ENCODE measurements around the gene PMM1. TPM values are rescaled to one million over a fixed set of nuclear protein-coding genes. Genes with fewer than 3 reads are reported as not detected.
"Not testable (repeated sequence)": the region's sequence is repeated elsewhere in the genome, so short reads cannot be mapped to it uniquely, and the experiment has no call there.

Gene PMM1
- total and polyA plus RNA-seq, 4 experiments from 2014 or later: 31.7 to 45.7 (median 32.5) TPM

GRCh38 chr22:41575533-41575932, 14.1 kb downstream of the PMM1 start:
- Histone ChIP-seq H3K27me3 (ENCODE audit: insufficient read depth, low read length) (no peaks in the 10 kb centered on the region), H3K9me3 (ENCODE audit: control insufficient read depth in 1 of 2, low read length in 2 of 2) (no peaks in the 10 kb centered on the region), H3K4me3 (ENCODE audit: low read length in 2 of 2) (no peak overlapping the region), H3K36me3 (ENCODE audit: insufficient read depth, low read length) (peaks cover 11% of the 10 kb centered on the region), H3K4me1 (ENCODE audit: insufficient read depth, low read length) (no peaks in the 10 kb centered on the region), H3K27ac (ENCODE audit: low read depth, low read length) (no peak overlapping the region)
- intact Hi-C loops (cut with micrococcal nuclease): no loop called here
- Mint-ChIP-seq H3K27ac (no peak overlapping the region), H3K4me1 (no peaks in the 10 kb centered on the region), H3K4me3 (no peak overlapping the region), H3K36me3 (peaks cover 4 to 33% of the 10 kb centered on the region in 2 donors), H3K27me3 (no peaks in the 10 kb centered on the region), H3K9me3 (no peaks in the 10 kb centered on the region)
- no peak for DNase-seq
- ChIA-PET CTCF (ENCODE audit: partially characterized antibody) (no interaction called here), POLR2A (ENCODE audit: partially characterized antibody) (no interaction called here)

- ChIA-PET POLR2A (ENCODE audit: partially characterized antibody) (no interaction called here), CTCF (ENCODE audit: partially characterized antibody) (interaction anchor here (1.3 kb wide), 1 partner anchor 23 kb away, joined by 3 read pairs; no protein-coding TSS in a partner anchor)
- DNase-seq: no peak
- Mint-ChIP-seq H3K36me3 (peaks cover 4 to 27% of the 10 kb centered on the region in 2 donors), H3K4me1 (no peaks in the 10 kb centered on the region), H3K27ac (no peak overlapping the region), H3K27me3 (no peaks in the 10 kb centered on the region), H3K4me3 (no peak overlapping the region), H3K9me3 (no peaks in the 10 kb centered on the region)
- no peaks in the 10 kb centered on the region for H3K4me1 ChIP-seq (ENCODE audit: insufficient read depth, low read length)
- peaks cover 11% of the 10 kb centered on the region for H3K36me3 ChIP-seq (ENCODE audit: insufficient read depth, low read length)
- H3K27ac ChIP-seq (ENCODE audit: low read depth, low read length): no peak overlapping the region
- intact Hi-C loops (cut with micrococcal nuclease): no loop called here
- H3K4me3 ChIP-seq (ENCODE audit: low read length in 2 of 2): no peak overlapping the region
- H3K9me3 ChIP-seq (ENCODE audit: control insufficient read depth in 1 of 2, low read length in 2 of 2): no peaks in the 10 kb centered on the region
- no peaks in the 10 kb centered on the region for H3K27me3 ChIP-seq (ENCODE audit: insufficient read depth, low read length)
Measured at GRCh38 chr22:41574847-41575381, 14.7 kb downstream of the PMM1 start.

- CTCF ChIA-PET (ENCODE audit: partially characterized antibody): interaction anchor here (1.3 kb wide), 1 partner anchor 24 kb away, joined by 3 read pairs; no protein-coding TSS in a partner anchor
- no peak overlapping the region for H3K27ac Mint-ChIP-seq
- Histone ChIP-seq H3K4me1 (ENCODE audit: insufficient read depth, low read length) (no peaks in the 10 kb centered on the region), H3K9me3 (ENCODE audit: control insufficient read depth in 1 of 2, low read length in 2 of 2) (no peaks in the 10 kb centered on the region), H3K27me3 (ENCODE audit: insufficient read depth, low read length) (no peaks in the 10 kb centered on the region), H3K4me3 (ENCODE audit: low read length in 2 of 2) (no peak overlapping the region), H3K36me3 (ENCODE audit: insufficient read depth, low read length) (peaks cover 11% of the 10 kb centered on the region), H3K27ac (ENCODE audit: low read depth, low read length) (no peak overlapping the region)
- peaks cover 4 to 22% of the 10 kb centered on the region in 2 donors for H3K36me3 Mint-ChIP-seq
- no peaks in the 10 kb centered on the region for H3K9me3 Mint-ChIP-seq
- intact Hi-C loops (cut with micrococcal nuclease): no loop called here
- H3K4me1 Mint-ChIP-seq: no peaks in the 10 kb centered on the region
- no peaks in the 10 kb centered on the region for H3K27me3 Mint-ChIP-seq
- DNase-seq: no peak
- no peak overlapping the region for H3K4me3 Mint-ChIP-seq
- POLR2A ChIA-PET (ENCODE audit: partially characterized antibody): no interaction called here
Measured at GRCh38 chr22:41573677-41574076, 16.0 kb downstream of the PMM1 start.

- H3K9me3 Mint-ChIP-seq; POLR2A ChIA-PET (ENCODE audit: partially characterized antibody); H3K27me3 Mint-ChIP-seq; H3K4me3 ChIP-seq (ENCODE audit: low read length in 2 of 2); H3K4me1 Mint-ChIP-seq; H3K27me3 ChIP-seq (ENCODE audit: insufficient read depth, low read length); DNase-seq; H3K9me3 ChIP-seq (ENCODE audit: control insufficient read depth in 1 of 2, low read length in 2 of 2); intact Hi-C loops (cut with micrococcal nuclease); H3K4me1 ChIP-seq (ENCODE audit: insufficient read depth, low read length); CTCF ChIA-PET (ENCODE audit: partially characterized antibody); H3K27ac ChIP-seq (ENCODE audit: low read depth, low read length); H3K36me3 ChIP-seq (ENCODE audit: insufficient read depth, low read length); H3K4me3 Mint-ChIP-seq: not testable (repeated sequence)
- Mint-ChIP-seq H3K36me3 (peaks cover 4 to 11% of the 10 kb centered on the region in 2 donors), H3K27ac (peak overlapping the region in 1 of 7 donors; percentile 49)
Measured at GRCh38 chr22:41572305-41572704, 17.3 kb downstream of the PMM1 start.

GRCh38 chr22:41571786-41572185, 17.9 kb downstream of the PMM1 start:
- Histone ChIP-seq H3K4me3 (ENCODE audit: low read length in 2 of 2) (no peak overlapping the region), H3K9me3 (ENCODE audit: control insufficient read depth in 1 of 2, low read length in 2 of 2) (no peaks in the 10 kb centered on the region), H3K27ac (ENCODE audit: low read depth, low read length) (no peak overlapping the region), H3K27me3 (ENCODE audit: insufficient read depth, low read length) (no peaks in the 10 kb centered on the region), H3K4me1 (ENCODE audit: insufficient read depth, low read length) (no peaks in the 10 kb centered on the region), H3K36me3 (ENCODE audit: insufficient read depth, low read length) (no peaks in the 10 kb centered on the region)
- DNase-seq: no peak
- POLR2A ChIA-PET (ENCODE audit: partially characterized antibody): no interaction called here
- intact Hi-C loops (cut with micrococcal nuclease): no loop called here
- Mint-ChIP-seq H3K9me3 (no peaks in the 10 kb centered on the region), H3K27ac (no peak overlapping the region), H3K4me3 (no peak overlapping the region), H3K4me1 (no peaks in the 10 kb centered on the region), H3K27me3 (no peaks in the 10 kb centered on the region), H3K36me3 (peaks cover 2 to 8% of the 10 kb centered on the region in 2 donors)
- CTCF ChIA-PET (ENCODE audit: partially characterized antibody): no interaction called here

- no peak for DNase-seq
- CTCF ChIA-PET (ENCODE audit: partially characterized antibody): no interaction called here
- Histone ChIP-seq H3K27me3 (ENCODE audit: insufficient read depth, low read length) (no peaks in the 10 kb centered on the region), H3K27ac (ENCODE audit: low read depth, low read length) (no peak overlapping the region), H3K4me3 (ENCODE audit: low read length in 2 of 2) (no peak overlapping the region), H3K36me3 (ENCODE audit: insufficient read depth, low read length) (no peaks in the 10 kb centered on the region), H3K4me1 (ENCODE audit: insufficient read depth, low read length) (no peaks in the 10 kb centered on the region), H3K9me3 (ENCODE audit: control insufficient read depth in 1 of 2, low read length in 2 of 2) (no peaks in the 10 kb centered on the region)
- H3K4me1 Mint-ChIP-seq: no peaks in the 10 kb centered on the region
- no peak overlapping the region for H3K27ac Mint-ChIP-seq
- POLR2A ChIA-PET (ENCODE audit: partially characterized antibody): interaction anchor here (0.6 kb wide), 1 partner anchor 122 kb away, joined by 3 read pairs; no protein-coding TSS in a partner anchor
- H3K4me3 Mint-ChIP-seq: no peak overlapping the region
- no peaks in the 10 kb centered on the region for H3K27me3 Mint-ChIP-seq
- H3K36me3 Mint-ChIP-seq: no peaks in the 10 kb centered on the region
- no peaks in the 10 kb centered on the region for H3K9me3 Mint-ChIP-seq
- intact Hi-C loops (cut with micrococcal nuclease): no loop called here
Measured at GRCh38 chr22:41570221-41570620, 19.4 kb downstream of the PMM1 start.

- no peaks in the 10 kb centered on the region for H3K36me3 ChIP-seq (ENCODE audit: insufficient read depth, low read length)
- Mint-ChIP-seq H3K36me3 (no peaks in the 10 kb centered on the region), H3K27ac (no peak overlapping the region), H3K9me3 (no peaks in the 10 kb centered on the region), H3K4me1 (no peaks in the 10 kb centered on the region), H3K4me3 (no peak overlapping the region), H3K27me3 (no peaks in the 10 kb centered on the region)
- H3K27me3 ChIP-seq (ENCODE audit: insufficient read depth, low read length): no peaks in the 10 kb centered on the region
- no peak for DNase-seq
- ChIA-PET CTCF (ENCODE audit: partially characterized antibody) (interaction anchor here (1.2 to 1.6 kb wide), 2 partner anchors 15 to 36 kb away, joined by 4 read pairs; no protein-coding TSS in a partner anchor), POLR2A (ENCODE audit: partially characterized antibody) (no interaction called here)
- H3K9me3 ChIP-seq (ENCODE audit: control insufficient read depth in 1 of 2, low read length in 2 of 2): no peaks in the 10 kb centered on the region
- no peak overlapping the region for H3K4me3 ChIP-seq (ENCODE audit: low read length in 2 of 2)
- no peak overlapping the region for H3K27ac ChIP-seq (ENCODE audit: low read depth, low read length)
- H3K4me1 ChIP-seq (ENCODE audit: insufficient read depth, low read length): no peaks in the 10 kb centered on the region
- intact Hi-C loops (cut with micrococcal nuclease): no loop called here
Measured at GRCh38 chr22:41568811-41569210, 20.8 kb downstream of the PMM1 start.

- CTCF ChIA-PET (ENCODE audit: partially characterized antibody): no interaction called here
- H3K9me3 ChIP-seq (ENCODE audit: control insufficient read depth in 1 of 2, low read length in 2 of 2): no peaks in the 10 kb centered on the region
- H3K27me3 ChIP-seq (ENCODE audit: insufficient read depth, low read length): no peaks in the 10 kb centered on the region
- intact Hi-C loops (cut with micrococcal nuclease): no loop called here
- POLR2A ChIA-PET (ENCODE audit: partially characterized antibody): no interaction called here
- H3K27ac ChIP-seq (ENCODE audit: low read depth, low read length): no peak overlapping the region
- Mint-ChIP-seq H3K36me3 (no peaks in the 10 kb centered on the region), H3K27me3 (no peaks in the 10 kb centered on the region), H3K4me3 (no peak overlapping the region), H3K27ac (no peak overlapping the region), H3K4me1 (no peaks in the 10 kb centered on the region), H3K9me3 (no peaks in the 10 kb centered on the region)
- H3K4me3 ChIP-seq (ENCODE audit: low read length in 2 of 2): no peak overlapping the region
- no peaks in the 10 kb centered on the region for H3K36me3 ChIP-seq (ENCODE audit: insufficient read depth, low read length)
- DNase-seq: no peak
- no peaks in the 10 kb centered on the region for H3K4me1 ChIP-seq (ENCODE audit: insufficient read depth, low read length)
Measured at GRCh38 chr22:41567512-41567768, 22.2 kb downstream of the PMM1 start.
